CD14-positive monocyte (primary cell): ENCODE data around the gene FAM98C. TPM values are rescaled to one million over a fixed set of nuclear protein-coding genes. Genes with fewer than 3 reads are reported as not detected.
A peak's percentile ranks its signal among the peaks of the same experiment; 100 is the strongest.

Experiments used
- DNase-seq, 3 donors: peaks; one replicate each; pipeline ENCODE4 v3.0.0-alpha.2; 2011 to 2022
- H2AFZ ChIP-seq: 2 replicates; pipeline ENCODE4 v1.6.0; 2012; ENCODE audit warnings: mild to moderate bottlenecking, low read depth, low read length, inconsistent platforms; ENCODE audit not compliant: insufficient read depth, poor library complexity, severe bottlenecking
- H3K27ac ChIP-seq, 2 donors: 1 replicate in 1 of 2; 2 replicates in 1 of 2; pipeline ENCODE4 v1.5.1; 2012 to 2013; ENCODE audit warnings: low read length in 2 of 2, control low read depth in 1 of 2, inconsistent platforms in 1 of 2, low read depth in 1 of 2, mild to moderate bottlenecking in 1 of 2
- H3K27me3 ChIP-seq, 2 donors: one replicate each; pipeline versions ENCODE4 v1.6.0 to v1.6.1; 2011 to 2013; ENCODE audit warnings: low read length in 2 of 2; ENCODE audit not compliant: control insufficient read depth in 2 of 2, insufficient read depth in 2 of 2
- H3K36me3 ChIP-seq, 2 donors: replicated peaks in 1 of 2; 1 replicate in 1 of 2; 2 replicates in 1 of 2; pipeline versions ENCODE4 v1.5.1 to v1.6.1; 2012 to 2013; ENCODE audit warnings: low read length in 2 of 2, control low read depth in 1 of 2, inconsistent platforms in 1 of 2, mild to moderate bottlenecking in 1 of 2; ENCODE audit not compliant: insufficient read depth in 2 of 2, control insufficient read depth in 1 of 2
- H3K4me1 ChIP-seq, 2 donors: 1 replicate in 1 of 2; 2 replicates in 1 of 2; pipeline versions ENCODE4 v1.5.1 to v1.6.1; 2012 to 2013; ENCODE audit warnings: low read length in 2 of 2, control low read depth in 1 of 2, inconsistent platforms in 1 of 2, mild to moderate bottlenecking in 1 of 2, moderate library complexity in 1 of 2; ENCODE audit not compliant: insufficient read depth in 2 of 2, control insufficient read depth in 1 of 2
- H3K4me2 ChIP-seq: replicated peaks from 2 replicates; pipeline ENCODE3; 2012; ENCODE audit warnings: low read length, moderate library complexity, mild to moderate bottlenecking; ENCODE audit not compliant: poor library complexity, severe bottlenecking; ENCODE audit errors: extremely low read depth
- H3K4me3 ChIP-seq, 3 experiments: fragments of 200-600 bp in 1 of 3; sonication (generic) in 1 of 3; replicated peaks in 1 of 3; 1 replicate in 2 of 3; 2 replicates in 1 of 3; pipeline ENCODE4 v1.5.1; 2011 to 2013; ENCODE audit warnings: low read length in 3 of 3, mild to moderate bottlenecking in 3 of 3, control low read depth in 2 of 3, low read depth in 2 of 3, inconsistent platforms in 1 of 3, moderate library complexity in 1 of 3
- H3K79me2 ChIP-seq: 2 replicates; pipeline ENCODE4 v1.6.0; 2012; ENCODE audit warnings: mild to moderate bottlenecking, control low read depth, inconsistent platforms, low read length, moderate library complexity; ENCODE audit not compliant: insufficient read depth
- H3K9ac ChIP-seq: 2 replicates; pipeline ENCODE4 v1.6.0; 2017; ENCODE audit warnings: low read length, mild to moderate bottlenecking; ENCODE audit not compliant: insufficient read depth, poor library complexity, severe bottlenecking
- H3K9me3 ChIP-seq, 2 donors: replicated peaks in 1 of 2; 1 replicate in 1 of 2; 2 replicates in 1 of 2; pipeline versions ENCODE4 v1.5.1 to v1.6.1; 2012 to 2013; ENCODE audit warnings: low read length in 2 of 2, control low read depth in 1 of 2; ENCODE audit not compliant: control insufficient read depth in 1 of 2, insufficient read depth in 1 of 2
- H4K20me1 ChIP-seq: 2 replicates; pipeline ENCODE4 v1.6.0; 2012; ENCODE audit warnings: mild to moderate bottlenecking, low read length, control low read depth, moderate library complexity; ENCODE audit not compliant: insufficient read depth
- H3K27ac Mint-ChIP-seq, 7 donors: one replicate each; pipeline ENCODE4 v1.8.0; 2020; ENCODE audit warnings: mild to moderate bottlenecking in 7 of 7, mixed read lengths in 7 of 7, moderate library complexity in 6 of 7, inconsistent platforms in 2 of 7
- H3K27me3 Mint-ChIP-seq, 3 donors: one replicate each; pipeline ENCODE4 v1.8.0; 2021 to 2022; ENCODE audit warnings: low read depth in 3 of 3, mild to moderate bottlenecking in 3 of 3, mixed read lengths in 3 of 3, moderate library complexity in 3 of 3, inconsistent platforms in 1 of 3
- H3K36me3 Mint-ChIP-seq, 2 donors: one replicate each; pipeline ENCODE4 v1.8.0; 2020; ENCODE audit warnings: mixed read lengths in 2 of 2, inconsistent platforms in 1 of 2, mild to moderate bottlenecking in 1 of 2
- H3K4me1 Mint-ChIP-seq: one replicate; pipeline ENCODE4 v1.8.0; 2020; ENCODE audit warnings: mild to moderate bottlenecking, mixed read lengths
- H3K4me3 Mint-ChIP-seq, 2 donors: one replicate each; pipeline ENCODE4 v1.8.0; 2020; ENCODE audit warnings: mild to moderate bottlenecking in 2 of 2, mixed read lengths in 2 of 2, moderate library complexity in 1 of 2
- H3K9me3 Mint-ChIP-seq, 7 donors: one replicate each; pipeline ENCODE4 v1.8.0; 2020 to 2022; ENCODE audit warnings: mixed read lengths in 7 of 7, mild to moderate bottlenecking in 6 of 7, moderate library complexity in 6 of 7, inconsistent platforms in 2 of 7
- CTCF ChIP-seq: fragments of 200-600 bp; IDR thresholded peaks from one replicate; pipeline ENCODE4 v1.8.0; 2022; ENCODE audit warnings: antibody characterized with exemption, mild to moderate bottlenecking
- WGBS: methylation state at CpG from one replicate; pipeline ENCODE4 v1.1.5; 2013; ENCODE audit warnings: missing lambda C conversion rate; ENCODE audit not compliant: insufficient coverage; 5-methylcytosine and 5-hydroxymethylcytosine counted together
- intact Hi-C, 2 donors: fragments of 100-400 bp; cut with micrococcal nuclease; formaldehyde crosslinking; loops; one replicate each; pipeline versions ENCODE4 v1.15.0 to v1.15.1; 2023
- polyA plus RNA-seq, 3 donors: library from polyadenylated mRNA; depleted of rRNA in 1 of 3; unstranded in 2 of 3; stranded (reverse) in 1 of 3; fragments of 300-500 nt in 2 of 3; fragments of >200 nt in 1 of 3; fragmentation: Illumina TruSeq in 2 of 3; gene quantifications; 1 replicate in 2 of 3; 2 replicates in 1 of 3; pipeline ENCODE4 v1.2.3, GENCODE V29; 2012 to 2021

Gene FAM98C
- polyA plus RNA-seq, 3 donors = 8.5 to 41.0 (median 12.6) TPM

GRCh38 chr19:38392707-38393308 is 10.1 kb upstream of the FAM98C start:
- H3K4me1 Mint-ChIP-seq = peaks cover 11% of the 10 kb centered on the region
- H3K9ac ChIP-seq = no peak overlapping the region
- no peak overlapping the region for H3K4me3 ChIP-seq
- H3K9me3 ChIP-seq = peaks cover 0 to 17% of the 10 kb centered on the region in 2 donors
- peaks cover 12 to 20% of the 10 kb centered on the region in 2 donors for H3K4me1 ChIP-seq
- H3K79me2 ChIP-seq = no peaks in the 10 kb centered on the region
- no peaks in the 10 kb centered on the region for H4K20me1 ChIP-seq
- H3K27me3 ChIP-seq = peaks cover 62 to 91% of the 10 kb centered on the region in 2 donors
- no peaks in the 10 kb centered on the region for H3K36me3 ChIP-seq
- TF ChIP-seq CTCF = no peak
- peaks cover 0 to 12% (median 6%) of the 10 kb centered on the region in 7 donors for H3K9me3 Mint-ChIP-seq
- no peak overlapping the region for H3K27ac ChIP-seq
- 87% methylated on average over 6 of the region's 6 CpGs for WGBS
- no peak overlapping the region for H2AFZ ChIP-seq
- intact Hi-C loops = no loop called here
- peak overlapping the region; percentile 18 to 56 for H3K4me3 Mint-ChIP-seq
- no peak overlapping the region for H3K27ac Mint-ChIP-seq
- H3K4me2 ChIP-seq = no peak overlapping the region
- H3K36me3 Mint-ChIP-seq = peaks cover 0 to 7% of the 10 kb centered on the region in 2 donors
- DNase-seq = no peak
- peaks cover 81 to 93% (median 83%) of the 10 kb centered on the region in 3 donors for H3K27me3 Mint-ChIP-seq

GRCh38 chr19:38394488-38394887 is 8.4 kb upstream of the FAM98C start:
- intact Hi-C loops = no loop called here
- Histone ChIP-seq H3K27ac (no peak overlapping the region), H3K36me3 (no peaks in the 10 kb centered on the region), H3K4me2 (no peak overlapping the region), H3K4me3 (no peak overlapping the region), H3K9me3 (peaks cover 0 to 17% of the 10 kb centered on the region in 2 donors), H3K27me3 (peaks cover 53 to 82% of the 10 kb centered on the region in 2 donors), H3K79me2 (no peaks in the 10 kb centered on the region), H3K4me1 (peaks cover 0 to 7% of the 10 kb centered on the region in 2 donors), H3K9ac (no peak overlapping the region), H2AFZ (no peak overlapping the region), H4K20me1 (no peaks in the 10 kb centered on the region)
- H3K9me3 Mint-ChIP-seq = peaks cover 0 to 8% (median 3%) of the 10 kb centered on the region in 7 donors
- WGBS = 2% methylated on average over 25 of the region's 30 CpGs
- H3K27me3 Mint-ChIP-seq = peaks cover 76 to 93% (median 78%) of the 10 kb centered on the region in 3 donors
- H3K27ac Mint-ChIP-seq = no peak overlapping the region
- no peak for DNase-seq
- no peak for TF ChIP-seq CTCF
- peak overlapping the region in 1 of 2 donors; percentile 78 for H3K4me3 Mint-ChIP-seq
- H3K36me3 Mint-ChIP-seq = peaks cover 0 to 4% of the 10 kb centered on the region in 2 donors
- peaks cover 4% of the 10 kb centered on the region for H3K4me1 Mint-ChIP-seq
